Endothelial cell of umbilical vein (primary cell): Measurements from ENCODE around the gene YPEL5. TPM values are rescaled to one million over a fixed set of nuclear protein-coding genes. Genes with fewer than 3 reads are reported as not detected.

Experiments
- BruUV-seq: library from RNA; stranded (reverse); fragments of 400-500 nt; replicated peaks from 2 replicates; lab custom pipeline; 2021; lab: Mats Ljungman, UMichigan
- CTCF ChIA-PET: fragments of 300-600, 350-600 bp; sonication (Branson Sonifier 250); formaldehyde crosslinking; loops from one replicate; lab custom pipeline; 2021; ENCODE audit warnings: antibody characterized with exemption, inconsistent platforms; lab: Charles Lee
- POLR2A ChIA-PET: fragments of 300-600, 350-600 bp; sonication (Branson Sonifier 250); formaldehyde crosslinking; loops from one replicate; lab custom pipeline; 2021; ENCODE audit warnings: antibody characterized with exemption, inconsistent platforms; lab: Charles Lee
- DNase-seq: peaks from one replicate; pipeline ENCODE4 v3.0.0-alpha.2; 2011; ENCODE audit warnings: low read depth, low spot score
- FAIRE-seq: peaks from 2 replicates; lab custom pipeline; 2011; peaks lifted over from hg19 to GRCh38; lab: Jason Lieb, UNC
- H2AFZ ChIP-seq: 2 replicates; pipeline ENCODE4 v1.6.0; 2012; ENCODE audit warnings: low read depth, low read length, control low read depth, inconsistent platforms
- H3K27ac ChIP-seq: 2 replicates; pipeline ENCODE4 v1.5.1; 2011; ENCODE audit warnings: low read depth, mild to moderate bottlenecking, control low read depth, low read length, moderate library complexity; ENCODE audit not compliant: insufficient read depth
- H3K27me3 ChIP-seq, 2 experiments: 2 replicates each; pipeline versions ENCODE4 v1.6.0 to v1.6.1; 2011; ENCODE audit warnings: low read length in 2 of 2, mixed read lengths in 1 of 2; ENCODE audit not compliant: control insufficient read depth in 2 of 2, insufficient read depth in 2 of 2
- H3K36me3 ChIP-seq, 2 experiments: 2 replicates in 1 of 2; 3 replicates in 1 of 2; pipeline ENCODE4 v1.5.1; 2011; ENCODE audit warnings: low read length in 2 of 2, mild to moderate bottlenecking in 1 of 2, moderate library complexity in 1 of 2; ENCODE audit not compliant: control insufficient read depth in 2 of 2, insufficient read depth in 2 of 2; ENCODE audit errors: extremely low read depth in 1 of 2
- H3K4me1 ChIP-seq: 3 replicates; pipeline ENCODE4 v1.5.1; 2011; ENCODE audit warnings: mild to moderate bottlenecking, low read length; ENCODE audit not compliant: control insufficient read depth, insufficient read depth; ENCODE audit errors: extremely low read depth
- H3K4me2 ChIP-seq: 2 replicates; pipeline ENCODE4 v1.6.1; 2011; ENCODE audit warnings: low read length, control low read depth, mixed read lengths; ENCODE audit not compliant: insufficient read depth
- H3K4me3 ChIP-seq, 3 experiments: fragments of 200-600 bp in 1 of 3; sonication (generic), shearing (Covaris generic) in 1 of 3; replicated peaks in 1 of 3; 2 replicates each; pipeline ENCODE4 v1.5.1; 2011 to 2016; ENCODE audit warnings: control low read depth in 3 of 3, low read length in 3 of 3, mild to moderate bottlenecking in 2 of 3, inconsistent platforms in 1 of 3, low read depth in 1 of 3, moderate library complexity in 1 of 3; ENCODE audit not compliant: insufficient read depth in 1 of 3
- H3K79me2 ChIP-seq: 2 replicates; pipeline ENCODE4 v1.6.0; 2012; ENCODE audit warnings: low read length, inconsistent platforms; ENCODE audit not compliant: control insufficient read depth, insufficient read depth
- H3K9ac ChIP-seq: replicated peaks from 2 replicates; pipeline ENCODE3; 2011; ENCODE audit warnings: low read length, control low read depth; ENCODE audit not compliant: insufficient read depth; ENCODE audit errors: extremely low read depth
- H3K9me1 ChIP-seq: replicated peaks from 3 replicates; pipeline ENCODE4 v1.6.0; 2011; ENCODE audit warnings: mild to moderate bottlenecking, low read length; ENCODE audit not compliant: control insufficient read depth, insufficient read depth; ENCODE audit errors: extremely low read depth
- H3K9me3 ChIP-seq: replicated peaks from 2 replicates; pipeline ENCODE4 v1.5.1; 2012; ENCODE audit warnings: low read length, inconsistent platforms; ENCODE audit not compliant: control insufficient read depth, insufficient read depth
- H4K20me1 ChIP-seq: replicated peaks from 2 replicates; pipeline ENCODE3; 2011; ENCODE audit warnings: mild to moderate bottlenecking, low read length; ENCODE audit not compliant: control insufficient read depth, insufficient read depth; ENCODE audit errors: extremely low read depth
- EZH2 ChIP-seq: IDR thresholded peaks from 2 replicates; pipeline ENCODE4 v1.6.1; 2012; ENCODE audit warnings: borderline replicate concordance, low read depth, mild to moderate bottlenecking, moderate library complexity, low read length, inconsistent platforms; ENCODE audit not compliant: severe bottlenecking
- FOS ChIP-seq: IDR thresholded peaks from 2 replicates; pipeline ENCODE4 v1.6.1; 2011; ENCODE audit warnings: mild to moderate bottlenecking, low read length, moderate library complexity, borderline replicate concordance; ENCODE audit not compliant: insufficient read depth
- GATA2 ChIP-seq: IDR thresholded peaks from 2 replicates; pipeline ENCODE4 v1.7.0; 2011; ENCODE audit warnings: low read depth, mild to moderate bottlenecking, moderate library complexity, mixed read lengths, low read length; ENCODE audit not compliant: insufficient read length, insufficient read depth
- JUN ChIP-seq: IDR thresholded peaks from 2 replicates; pipeline ENCODE4 v1.6.1; 2011; ENCODE audit warnings: borderline replicate concordance, low read depth; ENCODE audit not compliant: insufficient read length, insufficient read depth
- MYC ChIP-seq: IDR thresholded peaks from one replicate; pipeline ENCODE4 v1.6.1; 2011; ENCODE audit warnings: mild to moderate bottlenecking, low read depth, low read length
- POLR2A ChIP-seq: IDR thresholded peaks from 2 replicates; pipeline ENCODE4 v1.6.1; 2012; ENCODE audit warnings: low read depth, mild to moderate bottlenecking, control low read depth, low read length
- POLR2AphosphoS5 ChIP-seq: IDR thresholded peaks from 2 replicates; pipeline ENCODE4 v1.6.1; 2012; ENCODE audit warnings: low read depth, mild to moderate bottlenecking, control low read depth, low read length, moderate library complexity; ENCODE audit not compliant: insufficient read depth
- dilution Hi-C: fragments of 300-500 bp; cut with MboI; formaldehyde crosslinking; loops from one replicate; pipeline ENCODE4 v1.15.0; 2019; ENCODE audit warnings: low sequenced_read_pairs; ENCODE audit not compliant: extremely low pct_ligation_motif_present
- intact Hi-C: fragments of 100-400 bp; cut with micrococcal nuclease; formaldehyde crosslinking; loops from one replicate; pipeline ENCODE4 v1.10.0; 2022
- polyA plus RNA-seq, 4 experiments: library from polyadenylated mRNA; depleted of rRNA in 3 of 4; stranded (reverse) in 3 of 4; unstranded in 1 of 4; fragments of >200 nt; gene quantifications; 2 replicates each; pipeline versions ENCODE4 v1.2.1 to v1.2.3, GENCODE V29; 2011 to 2012; ENCODE audit warnings: missing spikeins in 1 of 4
- total RNA-seq: library from RNA; stranded (reverse); gene quantifications from 2 replicates; pipeline ENCODE4 v1.2.3, GENCODE V29; 2021
- TF ChIP-seq, protein P1 (sequence below), 2 donors: IDR thresholded peaks; 1 replicate in 1 of 2; 2 replicates in 1 of 2; pipeline ENCODE4 v1.5.1; 2011; ENCODE audit warnings: low read length in 2 of 2, mild to moderate bottlenecking in 2 of 2, moderate library complexity in 2 of 2, control low read depth in 1 of 2, inconsistent platforms in 1 of 2, low read depth in 1 of 2; ENCODE audit not compliant: insufficient read depth in 1 of 2; ENCODE audit errors: extremely low read depth in 1 of 2
- TF ChIP-seq, protein P2 (sequence below): IDR thresholded peaks from 2 replicates; pipeline ENCODE4 v1.6.1; 2011; ENCODE audit not compliant: insufficient read depth, insufficient read length

YPEL5 gene
- total and polyA plus RNA-seq, 2 donors (not counting 3 experiments of a cell fraction or from before 2014, with no cell fraction given): 49.5 to 62.0 TPM

DNA sequence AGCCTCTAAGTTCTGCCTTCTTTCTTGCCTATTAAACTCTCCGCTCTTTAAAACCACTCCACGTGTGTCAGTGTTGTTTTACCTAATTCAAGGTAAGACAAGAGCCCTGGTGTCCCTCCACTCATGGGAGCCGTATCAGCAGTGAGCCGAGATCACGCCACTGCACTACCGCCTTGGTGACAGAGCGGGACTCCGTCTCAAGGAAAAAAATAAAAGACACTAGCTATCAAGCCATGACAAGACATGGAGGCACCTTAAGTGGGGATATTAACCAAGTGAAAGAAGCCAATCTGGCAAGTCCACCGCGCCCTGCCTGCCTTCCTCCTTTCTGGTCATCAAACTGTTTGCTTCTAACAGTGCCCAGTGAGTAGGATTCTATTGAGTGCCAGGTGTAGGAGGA, 44.3 kb downstream of the YPEL5 start:
- Histone ChIP-seq H3K4me3 (no peak overlapping the region), H3K79me2 (no peaks in the 10 kb centered on the region), H3K4me1 (no peaks in the 10 kb centered on the region), H3K9ac (no peak overlapping the region), H3K36me3 (no peaks in the 10 kb centered on the region), H4K20me1 (no peaks in the 10 kb centered on the region), H3K9me3 (no peaks in the 10 kb centered on the region), H2AFZ (no peak overlapping the region), H3K9me1 (no peaks in the 10 kb centered on the region), H3K4me2 (no peak overlapping the region), H3K27ac (no peak overlapping the region), H3K27me3 (no peaks in the 10 kb centered on the region)
- no peak for DNase-seq
- no TSS peak for BruUV-seq
- dilution Hi-C loops (no loop called here), intact Hi-C loops (no loop called here)
- FAIRE-seq: no peak
- TF ChIP-seq MYC: no peak
- no peak for TF ChIP-seq EZH2
- TF ChIP-seq POLR2A: no peak
- TF ChIP-seq, protein P1, sequence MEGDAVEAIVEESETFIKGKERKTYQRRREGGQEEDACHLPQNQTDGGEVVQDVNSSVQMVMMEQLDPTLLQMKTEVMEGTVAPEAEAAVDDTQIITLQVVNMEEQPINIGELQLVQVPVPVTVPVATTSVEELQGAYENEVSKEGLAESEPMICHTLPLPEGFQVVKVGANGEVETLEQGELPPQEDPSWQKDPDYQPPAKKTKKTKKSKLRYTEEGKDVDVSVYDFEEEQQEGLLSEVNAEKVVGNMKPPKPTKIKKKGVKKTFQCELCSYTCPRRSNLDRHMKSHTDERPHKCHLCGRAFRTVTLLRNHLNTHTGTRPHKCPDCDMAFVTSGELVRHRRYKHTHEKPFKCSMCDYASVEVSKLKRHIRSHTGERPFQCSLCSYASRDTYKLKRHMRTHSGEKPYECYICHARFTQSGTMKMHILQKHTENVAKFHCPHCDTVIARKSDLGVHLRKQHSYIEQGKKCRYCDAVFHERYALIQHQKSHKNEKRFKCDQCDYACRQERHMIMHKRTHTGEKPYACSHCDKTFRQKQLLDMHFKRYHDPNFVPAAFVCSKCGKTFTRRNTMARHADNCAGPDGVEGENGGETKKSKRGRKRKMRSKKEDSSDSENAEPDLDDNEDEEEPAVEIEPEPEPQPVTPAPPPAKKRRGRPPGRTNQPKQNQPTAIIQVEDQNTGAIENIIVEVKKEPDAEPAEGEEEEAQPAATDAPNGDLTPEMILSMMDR (IDR thresholded peaks at IDR 0.05; ENCODE audit: extremely low read depth in 1 of 2, insufficient read depth in 1 of 2, low read depth in 1 of 2, low read length in 2 of 2): no peak
- no peak for TF ChIP-seq FOS
- no peak for TF ChIP-seq JUN
- no peak for TF ChIP-seq GATA2
- TF ChIP-seq POLR2AphosphoS5: no peak
- TF ChIP-seq, protein P2, sequence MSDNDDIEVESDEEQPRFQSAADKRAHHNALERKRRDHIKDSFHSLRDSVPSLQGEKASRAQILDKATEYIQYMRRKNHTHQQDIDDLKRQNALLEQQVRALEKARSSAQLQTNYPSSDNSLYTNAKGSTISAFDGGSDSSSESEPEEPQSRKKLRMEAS: no peak
- POLR2A ChIA-PET: no interaction called here
- CTCF ChIA-PET: interaction anchor here (1.0 to 1.6 kb wide), 2 partner anchors 26 to 520 kb away, joined by 3 to 6 read pairs; no protein-coding TSS in a partner anchor
